Astrocyte (in vitro differentiated cells and primary cell): ENCODE measurements around the gene RAPSN. TPM values are rescaled to one million over a fixed set of nuclear protein-coding genes. Genes with fewer than 3 reads are reported as not detected.

Source experiments
- DNase-seq: peaks from one replicate; pipeline ENCODE4 v3.0.0-alpha.2; 2010; ENCODE audit warnings: low read depth
- FAIRE-seq: peaks from 2 replicates; lab custom pipeline; 2011; peaks lifted over from hg19 to GRCh38; lab: Jason Lieb, UNC
- H2AFZ ChIP-seq: 2 replicates; pipeline ENCODE4 v1.6.0; 2012; ENCODE audit warnings: low read depth, low read length, inconsistent platforms
- H3K27ac ChIP-seq: 2 replicates; pipeline ENCODE4 v1.5.1; 2011; ENCODE audit warnings: low read depth, low read length, inconsistent platforms
- H3K27me3 ChIP-seq: 2 replicates; pipeline ENCODE4 v1.6.0; 2011; ENCODE audit warnings: low read length, inconsistent platforms; ENCODE audit not compliant: insufficient read depth
- H3K36me3 ChIP-seq: 2 replicates; pipeline ENCODE4 v1.5.1; 2011; ENCODE audit warnings: low read length, inconsistent platforms; ENCODE audit not compliant: insufficient read depth
- H3K4me1 ChIP-seq: 2 replicates; pipeline ENCODE4 v1.5.1; 2011; ENCODE audit warnings: low read length, inconsistent platforms; ENCODE audit not compliant: insufficient read depth
- H3K4me2 ChIP-seq: 2 replicates; pipeline ENCODE4 v1.6.0; 2012; ENCODE audit warnings: low read length, inconsistent platforms
- H3K4me3 ChIP-seq: 2 replicates; pipeline ENCODE4 v1.5.1; 2011; ENCODE audit warnings: low read depth, mild to moderate bottlenecking, low read length, inconsistent platforms; ENCODE audit not compliant: insufficient read depth
- H3K79me2 ChIP-seq: 2 replicates; pipeline ENCODE4 v1.6.0; 2012; ENCODE audit warnings: mild to moderate bottlenecking, low read length, inconsistent platforms; ENCODE audit not compliant: insufficient read depth
- H3K9ac ChIP-seq: 2 replicates; pipeline ENCODE4 v1.6.0; 2012; ENCODE audit warnings: mild to moderate bottlenecking, low read length, inconsistent platforms
- H3K9me3 ChIP-seq: 2 replicates; pipeline ENCODE4 v1.5.1; 2012; ENCODE audit warnings: low read depth, mild to moderate bottlenecking, low read length, inconsistent platforms; ENCODE audit not compliant: insufficient read depth
- H4K20me1 ChIP-seq: 2 replicates; pipeline ENCODE4 v1.6.0; 2012; ENCODE audit warnings: low read length, inconsistent platforms; ENCODE audit not compliant: insufficient read depth
- H3K27ac Mint-ChIP-seq: one replicate; pipeline ENCODE4 v1.8.0; 2021; ENCODE audit warnings: mild to moderate bottlenecking, mixed read lengths; ENCODE audit not compliant: unreplicated experiment
- H3K27me3 Mint-ChIP-seq: one replicate; pipeline ENCODE4 v1.8.0; 2021; ENCODE audit warnings: low read depth, mixed read lengths; ENCODE audit not compliant: unreplicated experiment
- H3K36me3 Mint-ChIP-seq: one replicate; pipeline ENCODE4 v1.8.0; 2021; ENCODE audit warnings: low read depth, mixed read lengths; ENCODE audit not compliant: unreplicated experiment
- H3K4me1 Mint-ChIP-seq: one replicate; pipeline ENCODE4 v1.8.0; 2021; ENCODE audit warnings: low read depth, mixed read lengths; ENCODE audit not compliant: unreplicated experiment
- H3K4me3 Mint-ChIP-seq: one replicate; pipeline ENCODE4 v1.8.0; 2021; ENCODE audit warnings: mild to moderate bottlenecking, moderate library complexity, mixed read lengths; ENCODE audit not compliant: unreplicated experiment
- H3K9me3 Mint-ChIP-seq: one replicate; pipeline ENCODE4 v1.8.0; 2021; ENCODE audit warnings: mild to moderate bottlenecking, mixed read lengths; ENCODE audit not compliant: unreplicated experiment
- EZH2 ChIP-seq: IDR thresholded peaks from 2 replicates; pipeline ENCODE4 v1.6.1; 2012; ENCODE audit warnings: mild to moderate bottlenecking, low read length, inconsistent platforms; ENCODE audit not compliant: insufficient read depth
- total RNA-seq: library from RNA; stranded (reverse); gene quantifications from 2 replicates; pipeline ENCODE4 v1.2.1, GENCODE V29; 2021
- TF ChIP-seq, protein P1 (sequence below): IDR thresholded peaks from 2 replicates; pipeline ENCODE4 v1.5.1; 2011; ENCODE audit warnings: low read depth, mild to moderate bottlenecking, inconsistent platforms, low read length, moderate library complexity; ENCODE audit not compliant: insufficient read depth

RAPSN gene
- total RNA-seq, 1 donor from 2014 or later = 0.86 TPM

DNA sequence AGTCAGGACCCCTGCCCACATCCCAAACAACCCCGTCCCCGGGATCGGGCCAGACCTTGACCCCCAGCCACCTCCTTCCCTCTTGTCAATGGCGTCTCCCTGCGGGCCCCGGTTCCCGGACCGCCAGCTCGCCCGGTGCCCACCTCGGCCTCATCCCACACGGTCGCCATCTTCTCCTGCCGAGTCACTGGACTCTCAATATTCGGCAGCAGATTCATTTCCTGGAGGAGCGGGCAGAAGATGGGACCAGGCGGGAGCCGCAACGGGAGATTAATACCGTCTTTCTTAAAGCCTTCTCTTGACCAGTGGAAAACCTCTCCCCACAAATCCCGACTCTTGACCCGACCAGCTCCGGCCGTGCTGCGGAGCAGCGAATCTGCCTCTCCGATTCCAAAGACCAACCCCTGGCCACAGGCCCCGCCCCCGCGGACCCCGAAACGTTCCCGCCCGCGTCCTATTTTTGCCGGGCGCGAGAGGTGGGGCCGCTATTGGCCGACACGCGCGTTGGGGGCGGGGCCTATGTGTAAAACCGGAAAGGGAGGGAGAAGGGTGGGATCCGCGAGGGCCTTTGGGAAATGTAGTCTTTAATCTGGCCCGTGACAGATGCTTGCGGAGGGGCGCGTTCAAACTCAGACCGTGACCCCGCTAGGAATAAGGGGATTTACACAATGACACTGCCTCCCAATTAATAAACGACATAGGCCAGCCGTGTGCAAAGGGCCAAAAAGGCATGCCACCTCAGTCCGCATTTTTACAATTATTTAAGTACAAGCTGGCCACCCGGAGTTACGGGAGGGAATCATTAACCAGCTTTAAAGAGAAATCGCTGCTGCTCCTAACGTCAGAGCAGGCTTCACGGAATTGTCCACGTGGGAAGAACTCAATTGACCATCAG is 22.6 kb downstream of the RAPSN start, which contains the start of gene PSMC3:
Gene PSMC3 (minus strand): TSS at position 378 of the 895 bp plus-strand sequence. CDS start 160 bp downstream, at position 218.
- TF ChIP-seq, protein P1, sequence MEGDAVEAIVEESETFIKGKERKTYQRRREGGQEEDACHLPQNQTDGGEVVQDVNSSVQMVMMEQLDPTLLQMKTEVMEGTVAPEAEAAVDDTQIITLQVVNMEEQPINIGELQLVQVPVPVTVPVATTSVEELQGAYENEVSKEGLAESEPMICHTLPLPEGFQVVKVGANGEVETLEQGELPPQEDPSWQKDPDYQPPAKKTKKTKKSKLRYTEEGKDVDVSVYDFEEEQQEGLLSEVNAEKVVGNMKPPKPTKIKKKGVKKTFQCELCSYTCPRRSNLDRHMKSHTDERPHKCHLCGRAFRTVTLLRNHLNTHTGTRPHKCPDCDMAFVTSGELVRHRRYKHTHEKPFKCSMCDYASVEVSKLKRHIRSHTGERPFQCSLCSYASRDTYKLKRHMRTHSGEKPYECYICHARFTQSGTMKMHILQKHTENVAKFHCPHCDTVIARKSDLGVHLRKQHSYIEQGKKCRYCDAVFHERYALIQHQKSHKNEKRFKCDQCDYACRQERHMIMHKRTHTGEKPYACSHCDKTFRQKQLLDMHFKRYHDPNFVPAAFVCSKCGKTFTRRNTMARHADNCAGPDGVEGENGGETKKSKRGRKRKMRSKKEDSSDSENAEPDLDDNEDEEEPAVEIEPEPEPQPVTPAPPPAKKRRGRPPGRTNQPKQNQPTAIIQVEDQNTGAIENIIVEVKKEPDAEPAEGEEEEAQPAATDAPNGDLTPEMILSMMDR = no peak
- TF ChIP-seq EZH2 = no peak
- Histone ChIP-seq H3K9me3 (no peaks in the 10 kb centered on the region), H3K27ac (peak within 1 kb of the TSS; percentile 99), H3K4me3 (peak within 1 kb of the TSS; percentile 93), H3K4me2 (peak within 1 kb of the TSS; percentile 97), H4K20me1 (peaks cover 11% of the 10 kb centered on the region), H3K36me3 (peaks cover 11% of the 10 kb centered on the region), H3K9ac (peak within 1 kb of the TSS; percentile 99), H3K4me1 (peaks cover 12% of the 10 kb centered on the region), H3K79me2 (peaks cover 39% of the 10 kb centered on the region), H3K27me3 (no peaks in the 10 kb centered on the region), H2AFZ (peak within 1 kb of the TSS; percentile 90)
- Mint-ChIP-seq H3K27me3 (no peaks in the 10 kb centered on the region), H3K4me1 (peaks cover 20% of the 10 kb centered on the region), H3K27ac (peak within 1 kb of the TSS; percentile 99), H3K36me3 (peaks cover 5% of the 10 kb centered on the region), H3K4me3 (peak within 1 kb of the TSS; percentile 100), H3K9me3 (no peaks in the 10 kb centered on the region)
- no peak for FAIRE-seq
- DNase-seq = peak; percentile 82

DNA sequence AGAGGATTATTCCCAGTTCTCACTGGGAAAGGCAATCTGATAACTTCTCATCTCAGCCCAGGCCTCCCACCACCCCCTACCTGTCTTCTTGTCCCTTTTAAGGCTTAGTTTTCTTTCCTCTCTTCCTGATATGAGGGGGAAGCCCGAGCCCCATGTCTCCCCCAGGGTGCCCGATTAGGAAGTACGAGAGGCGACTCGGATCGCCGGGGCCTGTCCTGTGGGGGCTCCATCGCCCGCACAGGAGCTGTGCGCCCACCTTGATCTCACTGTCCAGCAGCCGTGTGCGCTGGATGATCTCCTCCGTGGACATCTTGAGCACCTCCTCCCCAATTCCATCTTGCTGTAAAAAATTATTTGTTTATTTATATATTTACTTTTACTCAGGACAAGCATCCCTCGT is 23.3 kb downstream of the RAPSN start:
- Histone ChIP-seq H3K79me2 (peaks cover 41% of the 10 kb centered on the region), H3K4me3 (peak overlapping the region; percentile 93), H3K9me3 (no peaks in the 10 kb centered on the region), H2AFZ (peak overlapping the region; percentile 90), H3K36me3 (peaks cover 12% of the 10 kb centered on the region), H4K20me1 (peaks cover 11% of the 10 kb centered on the region), H3K27ac (peak overlapping the region; percentile 99), H3K9ac (peak overlapping the region; percentile 99), H3K4me2 (peak overlapping the region; percentile 97), H3K4me1 (peaks cover 12% of the 10 kb centered on the region), H3K27me3 (no peaks in the 10 kb centered on the region)
- Mint-ChIP-seq H3K27ac (peak overlapping the region; percentile 99), H3K27me3 (no peaks in the 10 kb centered on the region), H3K9me3 (no peaks in the 10 kb centered on the region), H3K4me1 (peaks cover 20% of the 10 kb centered on the region), H3K36me3 (peaks cover 5% of the 10 kb centered on the region), H3K4me3 (peak overlapping the region; percentile 100)
- FAIRE-seq = no peak
- TF ChIP-seq, protein P1 = no peak
- TF ChIP-seq EZH2 = no peak
- DNase-seq = no peak
